Activated naive CD8-positive, alpha-beta T cell treated with anti-CD3 and anti-CD28 coated beads, Interleukin-2, amount 10 ng/mL, durations not matched to agents 7 days and 5 days (primary cell): ENCODE results near the gene SULT1A3. TPM values are rescaled to one million over a fixed set of nuclear protein-coding genes. Genes with fewer than 3 reads are reported as not detected.
"Not testable (repeated sequence)": the region's sequence is repeated elsewhere in the genome, so short reads cannot be mapped to it uniquely, and the experiment has no call there.

ENCODE experiments used
- ATAC-seq: fragments of 150-1000 bp; cut with Tn5 transposase; one replicate; pipeline ENCODE4 v1.10.0; 2021; ENCODE audit warnings: low read depth, moderate library complexity
- POLR2A ChIA-PET: fragments of 350-600 bp; sonication (Branson Sonifier 250); formaldehyde crosslinking; loops from one replicate; lab custom pipeline; 2021; ENCODE audit warnings: antibody characterized with exemption; lab: Charles Lee
- DNase-seq: peaks from one replicate; pipeline ENCODE4 v3.0.0; 2021
- H3K27ac Mint-ChIP-seq: one replicate; pipeline ENCODE4 v1.8.0; 2022; ENCODE audit warnings: mild to moderate bottlenecking, mixed read lengths
- H3K27me3 Mint-ChIP-seq: one replicate; pipeline ENCODE4 v1.8.0; 2022; ENCODE audit warnings: mild to moderate bottlenecking, moderate library complexity, mixed read lengths
- H3K36me3 Mint-ChIP-seq: one replicate; pipeline ENCODE4 v1.8.0; 2021; ENCODE audit warnings: mild to moderate bottlenecking, mixed read lengths
- H3K4me1 Mint-ChIP-seq: one replicate; pipeline ENCODE4 v1.8.0; 2021; ENCODE audit warnings: mixed read lengths
- H3K4me3 Mint-ChIP-seq: one replicate; pipeline ENCODE4 v1.8.0; 2022; ENCODE audit warnings: mild to moderate bottlenecking, moderate library complexity, mixed read lengths
- H3K9me3 Mint-ChIP-seq: one replicate; pipeline ENCODE4 v1.8.0; 2021; ENCODE audit warnings: mixed read lengths
- total RNA-seq, 2 experiments: library from RNA; stranded (reverse); gene quantifications; one replicate each; pipeline ENCODE4 v1.2.3, GENCODE V29; 2021

SULT1A3 gene
- total RNA-seq, 2 experiments from 2014 or later, result 31.8 to 32.3 TPM

DNA sequence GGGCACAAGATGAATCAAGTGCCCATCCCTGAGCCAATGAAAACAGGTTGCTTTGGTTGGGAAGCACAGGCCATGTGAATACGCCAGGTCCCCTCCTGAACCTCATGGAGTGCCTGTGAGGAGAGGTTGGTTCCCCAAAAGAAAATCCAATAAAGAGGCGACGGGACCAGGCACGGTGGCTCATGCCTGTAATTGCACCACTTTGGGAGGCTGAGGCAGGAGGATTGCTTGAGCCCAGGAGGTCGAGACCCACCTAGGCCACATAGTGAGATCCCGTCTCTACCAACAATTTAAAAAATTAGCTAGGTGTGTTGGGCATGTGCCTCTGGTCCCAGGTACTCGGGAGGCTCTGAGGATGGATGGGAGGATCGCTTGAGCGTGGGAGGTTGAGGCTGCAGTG lies 19.1 kb upstream of the SULT1A3 start:
- Mint-ChIP-seq H3K4me1 (peaks cover 14% of the 10 kb centered on the region), H3K9me3 (no peaks in the 10 kb centered on the region), H3K27ac (no peak overlapping the region), H3K27me3 (peaks cover 2% of the 10 kb centered on the region), H3K36me3 (peaks cover 11% of the 10 kb centered on the region), H3K4me3 (no peak overlapping the region)
- ATAC-seq (no peak), DNase-seq (no peak)
- POLR2A ChIA-PET, result interaction anchor here (0.7 kb wide), 1 partner anchor 114 kb away, joined by 4 read pairs; the partner anchor contains the start of gene ALDOA

DNA sequence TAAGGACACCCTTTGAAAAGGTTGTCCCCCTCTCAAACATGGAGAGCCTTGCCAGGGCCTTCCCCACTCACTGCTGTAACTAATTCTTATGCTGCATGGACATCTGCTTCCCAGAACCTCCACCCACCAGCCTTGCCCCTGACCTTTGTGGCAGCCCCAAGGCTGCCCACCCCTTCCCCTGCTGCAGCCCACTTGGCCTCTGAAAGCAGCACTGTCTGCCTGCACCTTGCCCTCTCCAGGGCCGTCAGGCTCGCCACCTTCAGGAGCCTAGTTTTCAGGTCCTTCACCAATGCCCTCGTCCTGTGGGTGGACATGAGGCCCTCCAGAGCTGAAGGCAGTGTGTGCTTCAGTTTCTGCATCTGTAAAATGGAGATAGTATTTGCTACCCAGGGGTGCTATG lies 18.3 kb upstream of the SULT1A3 start:
- DNase-seq, result no peak
- Mint-ChIP-seq H3K4me3 (no peak overlapping the region), H3K36me3 (peaks cover 17% of the 10 kb centered on the region), H3K9me3 (no peaks in the 10 kb centered on the region), H3K27me3 (no peaks in the 10 kb centered on the region), H3K4me1 (peaks cover 14% of the 10 kb centered on the region), H3K27ac (no peak overlapping the region)
- ATAC-seq, result no peak
- POLR2A ChIA-PET, result interaction anchor here (0.7 kb wide), 1 partner anchor 115 kb away, joined by 4 read pairs; the partner anchor contains the start of gene ALDOA

DNA sequence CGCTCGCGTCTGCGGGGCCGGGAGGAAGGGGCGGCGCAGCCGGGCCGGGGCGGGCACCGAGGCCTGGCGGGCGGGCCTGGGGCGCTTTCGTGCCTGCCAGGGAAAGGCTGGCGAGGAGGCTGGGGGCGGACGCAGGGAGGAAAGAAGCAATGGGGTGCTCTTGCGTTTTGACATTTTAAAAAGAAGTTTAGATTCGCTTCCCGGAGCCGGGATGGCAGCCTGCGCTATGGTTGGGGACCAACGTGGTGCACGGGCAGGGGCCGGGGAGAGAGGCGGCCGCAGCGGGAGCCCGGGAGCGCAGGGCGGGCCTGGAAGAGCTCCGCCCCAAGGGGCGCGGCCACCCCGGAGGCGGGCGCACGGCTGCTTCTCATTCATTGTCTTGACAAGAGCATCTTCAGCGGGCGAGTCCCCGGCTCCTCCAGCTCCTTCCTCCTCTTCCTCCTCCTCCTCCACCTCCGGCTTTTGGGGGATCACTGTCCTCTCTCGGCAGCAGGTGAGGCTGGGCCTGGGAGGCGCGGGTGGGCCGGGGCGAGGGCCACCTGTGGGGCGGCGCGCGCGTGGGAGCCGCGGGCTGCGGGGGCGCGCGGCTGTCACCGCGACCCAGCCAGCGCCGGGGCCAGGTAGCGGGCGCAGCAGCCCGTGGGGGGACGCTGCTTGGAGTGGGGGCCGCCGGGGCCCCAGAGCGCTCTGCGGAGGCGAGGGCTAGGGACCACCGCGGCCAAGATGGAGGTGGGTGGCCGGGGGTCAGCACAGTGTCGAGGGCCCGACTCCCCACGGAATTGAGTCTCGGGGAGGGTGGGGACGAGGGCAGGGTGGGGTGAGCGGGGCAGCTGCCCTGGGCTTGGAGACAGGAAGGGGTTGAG lies 15.6 kb upstream of the SULT1A3 start, which contains the start of gene CORO1A:
Gene CORO1A (plus strand): TSS at position 370 of the 863 bp plus-strand sequence. CDS start 1,608 bp downstream, outside the sequence.
- peaks cover 39% of the 10 kb centered on the region for H3K36me3 Mint-ChIP-seq
- no peaks in the 10 kb centered on the region for H3K9me3 Mint-ChIP-seq
- peak within 1 kb of the TSS; percentile 100 for H3K27ac Mint-ChIP-seq
- POLR2A ChIA-PET, result interaction anchor here (0.6 to 6.4 kb wide), 40 partner anchors 8 to 475 kb away, joined by 3 to 132 read pairs (median 5); partner anchors contain the start of genes ALDOA, DCTPP1, FBRS and GDPD3
- DNase-seq (peak; percentile 91), ATAC-seq (peak; percentile 32)
- peaks cover 29% of the 10 kb centered on the region for H3K4me1 Mint-ChIP-seq
- peak within 1 kb of the TSS; percentile 100 for H3K4me3 Mint-ChIP-seq
- no peaks in the 10 kb centered on the region for H3K27me3 Mint-ChIP-seq

DNA sequence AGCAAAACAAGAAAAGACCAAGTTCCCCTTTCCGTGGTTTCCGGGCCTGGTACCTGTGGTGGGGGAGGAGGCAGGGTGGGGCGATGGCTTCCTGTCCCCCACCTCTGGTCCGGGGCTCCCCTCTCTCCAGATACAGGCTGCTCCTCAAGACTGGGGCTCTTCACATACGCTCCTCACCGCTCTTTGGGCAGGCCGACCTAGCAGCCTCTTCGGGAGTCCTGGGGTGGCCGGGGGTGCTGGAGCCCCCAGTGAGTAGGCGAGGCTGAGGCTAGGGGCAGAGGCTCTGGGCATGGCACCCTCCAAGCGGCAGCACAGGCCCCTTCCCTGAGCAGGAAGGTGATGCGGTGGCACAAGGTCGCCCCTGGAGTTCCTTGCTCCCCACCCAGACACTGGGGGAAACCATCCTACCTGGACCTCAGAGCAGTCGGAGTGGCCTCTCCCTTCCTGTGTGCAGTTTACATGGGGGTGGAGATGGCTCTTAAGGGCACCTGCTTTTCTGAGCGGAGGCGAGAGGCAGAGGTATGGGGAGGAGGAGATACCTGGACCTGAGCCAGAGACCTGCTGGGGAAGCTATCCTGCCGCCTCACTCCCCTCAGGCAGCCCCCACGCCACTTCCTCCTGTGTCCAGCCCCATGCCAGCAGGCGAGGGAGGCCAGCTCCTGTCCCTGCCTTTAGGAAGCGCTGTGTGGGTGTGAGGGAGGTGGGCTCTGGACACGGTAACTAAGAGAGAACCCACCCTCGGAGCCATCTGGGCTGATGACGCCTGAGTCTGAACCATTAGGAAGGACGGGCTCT lies 14.8 kb upstream of the SULT1A3 start:
- DNase-seq (no peak), ATAC-seq (peak; percentile 24)
- POLR2A ChIA-PET, result interaction anchor here (0.6 to 6.4 kb wide), 28 partner anchors 12 to 474 kb away, joined by 3 to 132 read pairs (median 10); partner anchors contain the start of genes ALDOA, DCTPP1, FBRS and GDPD3
- no peaks in the 10 kb centered on the region for H3K9me3 Mint-ChIP-seq
- H3K27me3 Mint-ChIP-seq, result no peaks in the 10 kb centered on the region
- peaks cover 29% of the 10 kb centered on the region for H3K4me1 Mint-ChIP-seq
- H3K36me3 Mint-ChIP-seq, result peaks cover 39% of the 10 kb centered on the region
- H3K27ac Mint-ChIP-seq, result peak overlapping the region; percentile 100
- peak overlapping the region; percentile 100 for H3K4me3 Mint-ChIP-seq

DNA sequence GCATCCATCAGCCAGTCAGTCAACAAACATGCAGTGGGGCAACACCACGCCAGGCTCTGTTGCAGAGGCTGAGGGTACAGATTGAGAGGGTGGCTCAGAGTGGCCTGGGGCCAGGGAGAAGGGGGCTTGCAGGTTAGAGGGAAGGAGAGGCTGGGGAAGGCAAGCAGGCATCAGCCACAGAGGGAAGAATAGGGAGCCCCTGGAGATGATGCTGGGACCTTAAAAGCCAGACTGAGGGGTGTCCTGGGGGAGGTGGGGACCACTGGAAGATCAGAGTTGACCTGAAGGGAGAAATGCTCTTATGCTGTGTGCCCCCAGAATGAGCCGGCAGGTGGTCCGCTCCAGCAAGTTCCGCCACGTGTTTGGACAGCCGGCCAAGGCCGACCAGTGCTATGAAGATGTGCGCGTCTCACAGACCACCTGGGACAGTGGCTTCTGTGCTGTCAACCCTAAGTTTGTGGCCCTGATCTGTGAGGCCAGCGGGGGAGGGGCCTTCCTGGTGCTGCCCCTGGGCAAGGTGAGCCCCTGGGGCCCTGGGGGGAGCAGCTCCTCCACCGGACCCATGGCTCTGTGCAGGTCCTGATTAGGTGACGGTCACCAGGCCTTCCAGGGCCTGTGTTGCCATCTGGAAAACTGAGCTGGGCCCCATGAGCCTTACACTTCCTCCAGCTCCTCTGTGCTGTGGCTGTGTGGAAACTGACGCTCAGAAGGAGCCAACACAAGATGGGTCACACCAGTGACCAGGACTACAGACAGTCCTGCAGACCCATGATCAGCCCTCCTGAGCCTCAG lies 14.0 kb upstream of the SULT1A3 start:
- Mint-ChIP-seq H3K9me3 (no peaks in the 10 kb centered on the region), H3K27me3 (no peaks in the 10 kb centered on the region), H3K4me3 (peak overlapping the region; percentile 100), H3K27ac (peak overlapping the region; percentile 100), H3K4me1 (peaks cover 29% of the 10 kb centered on the region), H3K36me3 (peaks cover 39% of the 10 kb centered on the region)
- DNase-seq (no peak), ATAC-seq (peak; percentile 7)
- POLR2A ChIA-PET, result interaction anchor here (0.7 to 6.4 kb wide), 36 partner anchors 8 to 932 kb away, joined by 3 to 132 read pairs (median 6); partner anchors contain the start of genes ALDOA, FBRS, GDPD3 and KAT8

DNA sequence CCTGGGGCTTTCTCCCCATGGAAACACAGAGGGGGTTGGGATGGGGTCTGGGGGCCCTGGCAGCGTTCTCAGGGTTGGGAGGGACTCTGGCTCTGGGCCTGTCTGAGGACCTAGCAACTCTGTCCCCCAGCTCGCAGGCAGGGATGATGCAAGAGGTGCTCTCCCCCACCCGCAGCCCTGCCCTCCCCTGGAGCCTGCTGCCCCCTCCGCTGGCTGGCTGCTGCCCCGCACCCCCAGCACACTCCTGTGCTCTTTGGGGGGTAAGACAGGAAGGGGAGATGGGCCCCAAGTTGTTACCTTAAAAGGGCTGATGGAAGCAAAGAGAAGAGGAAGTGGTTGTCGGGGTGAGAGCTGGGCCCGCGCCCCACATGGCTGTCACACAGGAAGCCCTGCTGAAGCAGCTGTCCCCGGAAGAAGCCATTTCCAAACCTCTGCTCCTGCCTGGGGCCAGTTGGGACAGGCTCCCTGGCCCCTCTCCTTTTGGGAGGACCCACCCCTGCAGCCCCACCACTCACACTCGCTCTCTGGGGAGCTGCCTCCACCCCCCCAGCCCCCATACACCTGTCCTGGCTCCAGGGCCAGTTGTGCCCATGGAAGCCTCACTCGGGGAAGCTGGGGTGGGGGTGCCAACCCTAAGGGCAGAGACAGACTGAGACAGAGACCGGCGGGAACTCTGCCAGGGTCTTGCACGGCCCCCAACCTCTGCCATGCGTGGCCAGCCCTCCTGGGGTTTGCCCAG lies 13.2 kb upstream of the SULT1A3 start:
- peak overlapping the region; percentile 100 for H3K4me3 Mint-ChIP-seq
- H3K27ac Mint-ChIP-seq, result peak overlapping the region; percentile 100
- peaks cover 39% of the 10 kb centered on the region for H3K36me3 Mint-ChIP-seq
- DNase-seq (peak; percentile 90), ATAC-seq (peak; percentile 48)
- no peaks in the 10 kb centered on the region for H3K27me3 Mint-ChIP-seq
- POLR2A ChIA-PET, result interaction anchor here (0.6 to 6.4 kb wide), 36 partner anchors 9 to 932 kb away, joined by 3 to 132 read pairs (median 6); partner anchors contain the start of genes ALDOA, FBRS, GDPD3 and KAT8
- H3K9me3 Mint-ChIP-seq, result no peaks in the 10 kb centered on the region
- H3K4me1 Mint-ChIP-seq, result peaks cover 26% of the 10 kb centered on the region

DNA sequence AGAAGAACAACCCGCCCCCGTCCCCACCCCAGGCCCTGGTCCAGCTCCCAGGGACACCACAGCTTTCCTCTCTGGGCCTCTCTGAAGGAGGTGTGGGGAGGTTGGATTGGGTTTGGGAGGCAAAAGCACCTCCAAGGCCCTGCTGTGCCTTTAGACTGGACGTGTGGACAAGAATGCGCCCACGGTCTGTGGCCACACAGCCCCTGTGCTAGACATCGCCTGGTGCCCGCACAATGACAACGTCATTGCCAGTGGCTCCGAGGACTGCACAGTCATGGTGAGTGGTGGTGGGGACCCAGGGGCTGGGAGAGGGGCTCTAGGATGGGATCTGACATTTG lies 12.6 kb upstream of the SULT1A3 start:
- Mint-ChIP-seq H3K27ac (peak overlapping the region; percentile 100), H3K4me3 (peak overlapping the region; percentile 100), H3K27me3 (no peaks in the 10 kb centered on the region), H3K9me3 (no peaks in the 10 kb centered on the region), H3K36me3 (peaks cover 39% of the 10 kb centered on the region), H3K4me1 (peaks cover 24% of the 10 kb centered on the region)
- no peak for ATAC-seq
- no peak for DNase-seq
- POLR2A ChIA-PET, result interaction anchor here (0.6 to 6.4 kb wide), 27 partner anchors 9 to 931 kb away, joined by 3 to 132 read pairs (median 8); partner anchors contain the start of genes ALDOA, FBRS, GDPD3 and KAT8

DNA sequence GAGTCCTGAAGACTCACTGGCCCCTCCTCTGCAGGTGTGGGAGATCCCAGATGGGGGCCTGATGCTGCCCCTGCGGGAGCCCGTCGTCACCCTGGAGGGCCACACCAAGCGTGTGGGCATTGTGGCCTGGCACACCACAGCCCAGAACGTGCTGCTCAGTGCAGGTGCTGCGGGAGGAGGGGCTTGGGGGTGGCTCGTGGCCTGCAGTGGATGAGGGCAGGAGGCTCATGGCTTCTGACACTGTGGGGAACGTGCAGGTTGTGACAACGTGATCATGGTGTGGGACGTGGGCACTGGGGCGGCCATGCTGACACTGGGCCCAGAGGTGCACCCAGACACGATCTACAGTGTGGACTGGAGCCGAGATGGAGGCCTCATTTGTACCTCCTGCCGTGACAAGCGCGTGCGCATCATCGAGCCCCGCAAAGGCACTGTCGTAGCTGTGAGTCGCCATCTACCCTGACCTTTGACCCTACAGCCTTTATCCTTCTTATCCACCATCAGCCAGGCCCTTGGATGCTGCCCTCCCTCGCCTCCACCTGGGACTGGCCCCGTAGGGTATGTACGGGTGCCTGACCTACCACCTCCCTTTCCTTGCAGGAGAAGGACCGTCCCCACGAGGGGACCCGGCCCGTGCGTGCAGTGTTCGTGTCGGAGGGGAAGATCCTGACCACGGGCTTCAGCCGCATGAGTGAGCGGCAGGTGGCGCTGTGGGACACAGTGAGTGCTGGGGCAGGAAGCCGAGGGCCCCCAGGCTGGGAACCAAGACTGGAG lies 12.1 kb upstream of the SULT1A3 start:
- Mint-ChIP-seq H3K36me3 (peaks cover 39% of the 10 kb centered on the region), H3K9me3 (no peaks in the 10 kb centered on the region), H3K27ac (peak overlapping the region; percentile 100), H3K4me1 (peaks cover 22% of the 10 kb centered on the region), H3K27me3 (no peaks in the 10 kb centered on the region), H3K4me3 (peak overlapping the region; percentile 100)
- ATAC-seq (peak; percentile 13), DNase-seq (peak; percentile 96)
- POLR2A ChIA-PET, result interaction anchor here (0.6 to 6.4 kb wide), 17 partner anchors 10 to 561 kb away, joined by 3 to 132 read pairs (median 8); partner anchors contain the start of genes ALDOA, GDPD3, MAPK3 and PHKG2

DNA sequence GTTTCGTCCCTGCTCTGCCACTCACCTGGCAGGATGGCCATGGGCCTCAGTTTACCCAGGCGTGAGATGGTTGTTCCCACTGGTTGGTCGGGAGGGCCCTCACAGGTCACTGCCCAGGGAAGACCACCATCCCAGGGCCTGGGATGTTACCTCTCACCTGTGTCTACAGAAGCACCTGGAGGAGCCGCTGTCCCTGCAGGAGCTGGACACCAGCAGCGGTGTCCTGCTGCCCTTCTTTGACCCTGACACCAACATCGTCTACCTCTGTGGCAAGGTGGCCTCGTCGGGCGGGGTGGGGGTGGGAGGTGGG lies 11.5 kb upstream of the SULT1A3 start:
- POLR2A ChIA-PET, result interaction anchor here (0.6 to 6.4 kb wide), 5 partner anchors 44 to 122 kb away, joined by 3 to 132 read pairs (median 15); partner anchors contain the start of genes ALDOA, TBX6 and YPEL3
- ATAC-seq (no peak), DNase-seq (no peak)
- Mint-ChIP-seq H3K4me3 (peak overlapping the region; percentile 100), H3K27ac (peak overlapping the region; percentile 100), H3K4me1 (peaks cover 17% of the 10 kb centered on the region), H3K36me3 (peaks cover 39% of the 10 kb centered on the region), H3K9me3 (no peaks in the 10 kb centered on the region), H3K27me3 (no peaks in the 10 kb centered on the region)

DNA sequence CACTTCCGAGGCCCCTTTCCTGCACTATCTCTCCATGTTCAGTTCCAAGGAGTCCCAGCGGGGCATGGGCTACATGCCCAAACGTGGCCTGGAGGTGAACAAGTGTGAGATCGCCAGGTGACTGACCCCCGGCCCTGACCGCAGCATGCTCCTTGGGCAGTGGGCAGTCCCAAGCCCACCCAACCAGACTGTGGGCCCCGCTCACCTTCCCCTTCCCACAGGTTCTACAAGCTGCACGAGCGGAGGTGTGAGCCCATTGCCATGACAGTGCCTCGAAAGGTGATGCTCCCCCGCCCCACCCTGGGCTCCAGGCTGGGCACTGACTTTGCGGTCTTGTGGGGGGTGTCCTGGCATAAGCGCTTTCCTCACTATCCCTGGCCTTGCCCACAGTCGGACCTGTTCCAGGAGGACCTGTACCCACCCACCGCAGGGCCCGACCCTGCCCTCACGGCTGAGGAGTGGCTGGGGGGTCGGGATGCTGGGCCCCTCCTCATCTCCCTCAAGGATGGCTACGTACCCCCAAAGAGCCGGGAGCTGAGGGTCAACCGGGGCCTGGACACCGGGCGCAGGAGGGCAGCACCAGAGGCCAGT lies 11.0 kb upstream of the SULT1A3 start:
- DNase-seq, result no peak
- peak overlapping the region; percentile 100 for H3K4me3 Mint-ChIP-seq
- peak overlapping the region; percentile 76 for H3K27ac Mint-ChIP-seq
- no peaks in the 10 kb centered on the region for H3K9me3 Mint-ChIP-seq
- H3K4me1 Mint-ChIP-seq, result peaks cover 16% of the 10 kb centered on the region
- H3K36me3 Mint-ChIP-seq, result peaks cover 39% of the 10 kb centered on the region
- H3K27me3 Mint-ChIP-seq, result no peaks in the 10 kb centered on the region
- no peak for ATAC-seq
- POLR2A ChIA-PET, result interaction anchor here (0.6 to 6.4 kb wide), 4 partner anchors 45 to 98 kb away, joined by 3 to 132 read pairs (median 36); partner anchors contain the start of genes TBX6 and YPEL3

DNA sequence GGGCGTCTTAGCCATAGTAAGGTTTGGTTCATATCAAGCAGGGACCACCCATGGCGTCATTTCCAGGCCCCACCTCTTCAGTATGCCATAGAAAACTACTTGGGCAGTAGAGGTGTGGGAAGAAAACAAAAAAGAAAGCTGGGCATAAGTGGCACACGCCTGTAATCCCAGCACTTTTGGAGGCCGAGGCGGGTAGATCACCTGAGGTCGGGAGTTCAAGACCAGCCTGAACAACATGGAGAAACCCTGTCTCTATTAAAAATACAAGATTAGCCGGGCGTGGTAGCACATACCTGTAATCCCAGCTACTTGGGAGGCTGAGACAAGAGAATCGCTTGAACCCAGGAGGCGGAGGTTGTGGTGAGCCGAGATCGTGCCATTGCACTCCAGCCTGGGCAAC lies 7.9 kb upstream of the SULT1A3 start:
- H3K27me3 Mint-ChIP-seq, H3K9me3 Mint-ChIP-seq, H3K27ac Mint-ChIP-seq, DNase-seq, POLR2A ChIA-PET, ATAC-seq, H3K4me3 Mint-ChIP-seq: not testable (repeated sequence)
- Mint-ChIP-seq H3K4me1 (peaks cover 16% of the 10 kb centered on the region), H3K36me3 (peaks cover 18% of the 10 kb centered on the region)
